Measurements from ENCODE around the gene UTP14A. TPM values are rescaled to one million over a fixed set of nuclear protein-coding genes. Genes with fewer than 3 reads are reported as not detected.
A peak's percentile ranks its signal among the peaks of the same experiment; 100 is the strongest.

The UTP14A gene
- polyA plus RNA-seq, 2 of the 4 experiments (the other 2 are of a cell fraction), result 38.7 to 47.3 TPM

- Histone ChIP-seq H3K4me1 (peaks cover 8% of the 10 kb centered on the region), H3K9me3 (no peaks in the 10 kb centered on the region), H3K27ac (peak overlapping the region; percentile 86 to 88), H3K4me2 (peak overlapping the region; percentile 99), H3K4me3 (peak overlapping the region; percentile 61)
- TF ChIP-seq RFX5 (IDR thresholded peaks at IDR 0.05) (no peak), ZFP36 (IDR thresholded peaks at IDR 0.05; ENCODE audit: borderline replicate concordance, partially characterized antibody) (no peak), JUN (IDR thresholded peaks at IDR 0.05) (peak in 1 of 2 experiments; percentile 63; a peak in 1 of 5 replicates), NPAS2 (CRISPR knock-in tag; IDR thresholded peaks at IDR 0.05; ENCODE audit: borderline replicate concordance) (no peak), E2F6 (IDR thresholded peaks at IDR 0.05; ENCODE audit: borderline replicate concordance, low read depth) (peak; percentile 82), POLR2A (IDR thresholded peaks at IDR 0.05; ENCODE audit: low read length) (peak; percentile 56), BCL3 (IDR thresholded peaks at IDR 0.05) (peak; percentile 49; the same call in 1 of the 3 replicates), MAX (IDR thresholded peaks at IDR 0.05) (peak; percentile 81), PHF8 (IDR thresholded peaks at IDR 0.05; ENCODE audit: borderline replicate concordance, low read depth) (peak; percentile 32; the same call in 1 of the 2 replicates)
- DNase-seq (ENCODE audit: low read depth in 1 of 2, low spot score in 1 of 2), result peak; percentile 73 to 84
- no peak for FAIRE-seq
- POLR2A ChIA-PET, result interaction anchor here (0.9 to 2.4 kb wide), 3 partner anchors 26 to 51 kb away, joined by 3 to 8 read pairs (median 5); partner anchors contain the start of gene UTP14A
- CTCF ChIA-PET, result interaction anchor here (0.6 to 3.1 kb wide), 5 partner anchors 32 to 449 kb away, joined by 3 to 10 read pairs (median 4); no protein-coding TSS in a partner anchor
- WGBS (ENCODE audit: missing lambda C conversion rate), result 47% methylated on average over 13 of the region's 56 CpGs
- peak; percentile 85 to 91 for ATAC-seq
Measured at GRCh38 chrX:129957241-129958082, 51.5 kb downstream of the UTP14A start.

- Histone ChIP-seq H3K4me2 (peak overlapping the region; percentile 99), H3K9me3 (no peaks in the 10 kb centered on the region), H3K4me3 (no peak overlapping the region; the same call in 2 of the 3 replicates), H3K27ac (peak overlapping the region in 1 of 2 experiments; percentile 88; a peak in 4 of 6 replicates), H3K4me1 (peaks cover 9% of the 10 kb centered on the region)
- ChIA-PET POLR2A (interaction anchor here (1.9 to 2.4 kb wide), 2 partner anchors 27 to 52 kb away, joined by 5 to 8 read pairs; partner anchors contain the start of gene UTP14A), CTCF (interaction anchor here (0.6 to 3.1 kb wide), 4 partner anchors 32 to 450 kb away, joined by 3 to 10 read pairs (median 4); no protein-coding TSS in a partner anchor)
- FAIRE-seq, result peak; percentile 46
- 90% methylated on average over 7 of the region's 7 CpGs for WGBS (ENCODE audit: missing lambda C conversion rate)
- no peak for ATAC-seq
- DNase-seq (ENCODE audit: low read depth in 1 of 2, low spot score in 1 of 2), result no peak
- no peak for TF ChIP-seq FOSB (CRISPR knock-in tag; IDR thresholded peaks at IDR 0.05)
- no peak for TF ChIP-seq ZC3H11A (IDR thresholded peaks at IDR 0.05)
- TF ChIP-seq PBX3 (IDR thresholded peaks at IDR 0.05), result no peak
- no peak for TF ChIP-seq RFX5 (IDR thresholded peaks at IDR 0.05)
- TF ChIP-seq RNF2 (IDR thresholded peaks at IDR 0.05; ENCODE audit: borderline replicate concordance, low read depth), result no peak
- no peak for TF ChIP-seq POLR2AphosphoS2 (conservative IDR thresholded peaks at IDR 0.05; ENCODE audit: low read length)
- TF ChIP-seq CEBPB (IDR thresholded peaks at IDR 0.05), result no peak
- no peak for TF ChIP-seq MAZ (IDR thresholded peaks at IDR 0.05; ENCODE audit: borderline replicate concordance, low read depth, low read length)
- TF ChIP-seq E2F6 (IDR thresholded peaks at IDR 0.05; ENCODE audit: borderline replicate concordance, low read depth), result no peak
- no peak for TF ChIP-seq MAX (IDR thresholded peaks at IDR 0.05)
- no peak for TF ChIP-seq CTCF (IDR thresholded peaks at IDR 0.05)
- no peak for TF ChIP-seq NPAS2 (CRISPR knock-in tag; IDR thresholded peaks at IDR 0.05; ENCODE audit: borderline replicate concordance)
- TF ChIP-seq RARB (CRISPR knock-in tag; IDR thresholded peaks at IDR 0.05), result no peak
- no peak for TF ChIP-seq EHMT2 (IDR thresholded peaks at IDR 0.05; ENCODE audit: low read depth)
- TF ChIP-seq NFE2L2 (conservative IDR thresholded peaks at IDR 0.05; ENCODE audit: low read length), result no peak
- TF ChIP-seq KDM1A (IDR thresholded peaks at IDR 0.05; ENCODE audit: low read depth), result no peak
- TF ChIP-seq NR3C1 (IDR thresholded peaks at IDR 0.05), result no peak
- no peak for TF ChIP-seq ESRRA (IDR thresholded peaks at IDR 0.05; ENCODE audit: borderline replicate concordance, low read length)
- TF ChIP-seq PHF8 (IDR thresholded peaks at IDR 0.05; ENCODE audit: borderline replicate concordance, low read depth), result no peak
Measured at GRCh38 chrX:129958083-129958465, 52.1 kb downstream of the UTP14A start.

Measured in A549 (cell line).